Gastroesophageal sphincter (tissue), 4 donors: ENCODE measurements around the gene FXYD6. TPM values are rescaled to one million over a fixed set of nuclear protein-coding genes. Genes with fewer than 3 reads are reported as not detected.

Source experiments
- ATAC-seq: fragments of 150-250 bp; one replicate; pipeline ENCODE4 v1.9.1; 2016; ENCODE audit warnings: mild to moderate bottlenecking, moderate library complexity
- H3K27ac ChIP-seq, 4 donors: fragments of 200-600 bp; sonication (generic) in 3 of 4; 1 replicate in 3 of 4; 2 replicates in 1 of 4; pipeline ENCODE4 v1.5.1; 2016 to 2019
- H3K27me3 ChIP-seq: fragments of 200-600 bp; sonication (generic); one replicate; pipeline ENCODE4 v1.5.1; 2019
- H3K36me3 ChIP-seq, 2 donors: fragments of 200-600 bp; sonication (generic); one replicate each; pipeline ENCODE4 v1.5.1; 2019; ENCODE audit warnings: control low read depth in 1 of 2
- H3K4me1 ChIP-seq, 3 donors: fragments of 200-600 bp; sonication (generic); 1 replicate in 2 of 3; 2 replicates in 1 of 3; pipeline ENCODE4 v1.5.1; 2016 to 2019; ENCODE audit warnings: control low read depth in 2 of 3
- H3K4me3 ChIP-seq, 2 donors: fragments of 200-600 bp; sonication (generic); one replicate each; pipeline ENCODE4 v1.5.1; 2019; ENCODE audit warnings: mild to moderate bottlenecking in 1 of 2, moderate library complexity in 1 of 2
- H3K9me3 ChIP-seq, 3 donors: fragments of 200-600 bp; sonication (generic); one replicate each; pipeline ENCODE4 v1.5.1; 2017 to 2019; ENCODE audit warnings: control low read depth in 2 of 3
- CTCF ChIP-seq, 4 experiments: fragments of 200-600 bp in 2 of 4; fragments of 450-650 bp in 2 of 4; sonication (generic) in 1 of 4; IDR thresholded peaks; one replicate each; pipeline ENCODE4 v1.5.1; 2017 to 2019; ENCODE audit warnings: antibody characterized with exemption in 4 of 4, mild to moderate bottlenecking in 2 of 4, moderate library complexity in 2 of 4
- EP300 ChIP-seq: sonication (generic); formaldehyde crosslinking; IDR thresholded peaks from one replicate; pipeline ENCODE4 v1.6.1; 2017; ENCODE audit warnings: antibody characterized with exemption, mild to moderate bottlenecking
- POLR2A ChIP-seq, 2 donors: fragments of 450-650 bp; IDR thresholded peaks; one replicate each; pipeline ENCODE4 v1.6.1; 2017; ENCODE audit warnings: antibody characterized with exemption in 2 of 2, mild to moderate bottlenecking in 2 of 2, moderate library complexity in 1 of 2
- POLR2AphosphoS5 ChIP-seq: sonication (generic); formaldehyde crosslinking; IDR thresholded peaks from one replicate; pipeline ENCODE4 v1.6.1; 2017; ENCODE audit warnings: antibody characterized with exemption
- WGBS, 2 donors: methylation state at CpG; one replicate each; pipeline ENCODE4 v1.1.5; 2018; ENCODE audit warnings: low coverage in 1 of 2; 5-methylcytosine and 5-hydroxymethylcytosine counted together
- total RNA-seq, 4 donors: library from RNA; depleted of rRNA; stranded (reverse); fragments of >200 nt; gene quantifications; one replicate each; pipeline ENCODE4 v1.1.0, GENCODE V29; 2016

Gene FXYD6
- total RNA-seq, 4 donors from 2014 or later, result 28.6 to 76.7 (median 74.4) TPM

- H3K27me3 ChIP-seq, result peaks cover 44% of the 10 kb centered on the region
- no peak for TF ChIP-seq POLR2A (IDR thresholded peaks at IDR 0.05)
- TF ChIP-seq POLR2AphosphoS5, result no peak
- no peak for TF ChIP-seq EP300
- TF ChIP-seq CTCF (IDR thresholded peaks at IDR 0.05), result no peak
- no peak overlapping the region for H3K27ac ChIP-seq
- no peak overlapping the region for H3K4me3 ChIP-seq
- H3K4me1 ChIP-seq, result no peaks in the 10 kb centered on the region
- H3K9me3 ChIP-seq, result no peaks in the 10 kb centered on the region
- ATAC-seq, result no peak
- WGBS, 2 donors, result 60 to 85% methylated on average over 1 to 4 of the region's 4 CpGs
- H3K36me3 ChIP-seq, result no peaks in the 10 kb centered on the region
Observed at GRCh38 chr11:117789241-117789640, 87.2 kb downstream of the FXYD6 start.

Other genes with a start within 250 kb of the FXYD6 start
- gene DSCAML1, start 79.4 kb downstream of the FXYD6 start, total RNA-seq, result 1 to 10 TPM in 1 of 4 donors, under 1 TPM in 3; 0.35 to 2.5 (median 0.73) TPM
- 1 to 10 TPM in 2 of 4 donors, under 1 TPM in 2; 0.50 to 3.0 (median 1.2) TPM for gene FXYD2, start 51.9 kb downstream of the FXYD6 start, total RNA-seq
- under 1 TPM in 3 of 4 donors, not detected in 1; 0.13 to 0.67 (median 0.31) TPM for gene TMPRSS13, start 52.7 kb upstream of the FXYD6 start, total RNA-seq
- gene IL10RA, start 109.7 kb upstream of the FXYD6 start, total RNA-seq, result 10 to 100 TPM; 16.7 to 37.3 (median 24.3) TPM
- gene TMPRSS4, start 200.4 kb upstream of the FXYD6 start, total RNA-seq, result 10 to 100 TPM in 1 of 4 donors, under 1 TPM in 2, not detected in 1; 0.23 to 11.1 (median 0.78) TPM
- under 1 TPM in 1 of 4 donors, not detected in 3; 0.13 TPM for gene SMIM35, start 210.3 kb upstream of the FXYD6 start, total RNA-seq